ENCODE data around the gene PPIP5K2. TPM values are rescaled to one million over a fixed set of nuclear protein-coding genes. Genes with fewer than 3 reads are reported as not detected.
"Not testable (repeated sequence)": the region's sequence is repeated elsewhere in the genome, so short reads cannot be mapped to it uniquely, and the experiment has no call there.

The PPIP5K2 gene
- total RNA-seq, 1 donor from 2014 or later: 76.1 TPM

GRCh38 chr5:103216697-103217096 lies 96.6 kb downstream of the PPIP5K2 start:
- Mint-ChIP-seq H3K9me3 (peaks cover 4% of the 10 kb centered on the region), H3K36me3 (ENCODE audit: low read depth) (no peaks in the 10 kb centered on the region), H3K27ac (no peak overlapping the region), H3K27me3 (no peaks in the 10 kb centered on the region), H3K4me1 (peaks cover 7% of the 10 kb centered on the region), H3K4me3 (no peak overlapping the region)
- ChIA-PET POLR2A (no interaction called here), CTCF (interaction anchor here (2.6 kb wide), 1 partner anchor 9 kb away, joined by 13 read pairs; no protein-coding TSS in a partner anchor)
- TF ChIP-seq, protein P1, sequence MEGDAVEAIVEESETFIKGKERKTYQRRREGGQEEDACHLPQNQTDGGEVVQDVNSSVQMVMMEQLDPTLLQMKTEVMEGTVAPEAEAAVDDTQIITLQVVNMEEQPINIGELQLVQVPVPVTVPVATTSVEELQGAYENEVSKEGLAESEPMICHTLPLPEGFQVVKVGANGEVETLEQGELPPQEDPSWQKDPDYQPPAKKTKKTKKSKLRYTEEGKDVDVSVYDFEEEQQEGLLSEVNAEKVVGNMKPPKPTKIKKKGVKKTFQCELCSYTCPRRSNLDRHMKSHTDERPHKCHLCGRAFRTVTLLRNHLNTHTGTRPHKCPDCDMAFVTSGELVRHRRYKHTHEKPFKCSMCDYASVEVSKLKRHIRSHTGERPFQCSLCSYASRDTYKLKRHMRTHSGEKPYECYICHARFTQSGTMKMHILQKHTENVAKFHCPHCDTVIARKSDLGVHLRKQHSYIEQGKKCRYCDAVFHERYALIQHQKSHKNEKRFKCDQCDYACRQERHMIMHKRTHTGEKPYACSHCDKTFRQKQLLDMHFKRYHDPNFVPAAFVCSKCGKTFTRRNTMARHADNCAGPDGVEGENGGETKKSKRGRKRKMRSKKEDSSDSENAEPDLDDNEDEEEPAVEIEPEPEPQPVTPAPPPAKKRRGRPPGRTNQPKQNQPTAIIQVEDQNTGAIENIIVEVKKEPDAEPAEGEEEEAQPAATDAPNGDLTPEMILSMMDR (IDR thresholded peaks at IDR 0.05): no peak
- intact Hi-C loops (cut with micrococcal nuclease): no loop called here
- DNase-seq (no peak), ATAC-seq (ENCODE audit: low read depth) (no peak)

DNA sequence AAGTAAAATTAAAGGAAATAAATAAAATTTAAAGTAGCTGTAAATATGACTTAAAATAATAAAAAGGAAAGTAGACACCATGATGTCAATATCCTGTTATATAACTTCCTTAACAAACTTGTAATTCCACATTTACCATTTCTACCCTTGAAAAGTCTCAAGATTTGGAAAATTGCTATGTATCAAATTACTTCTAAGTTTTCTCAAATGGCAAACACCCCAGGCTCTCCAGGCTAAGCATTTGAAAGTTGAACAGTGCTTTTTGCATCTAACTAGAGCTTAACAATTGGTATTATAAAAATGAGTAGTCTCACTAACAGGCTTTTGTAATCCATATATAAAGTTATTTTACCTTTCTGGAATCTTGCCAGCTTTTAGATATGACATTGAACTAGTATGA lies 97.0 kb downstream of the PPIP5K2 start:
- Mint-ChIP-seq H3K4me1 (peaks cover 4% of the 10 kb centered on the region), H3K27ac (no peak overlapping the region), H3K4me3 (no peak overlapping the region), H3K36me3 (ENCODE audit: low read depth) (no peaks in the 10 kb centered on the region), H3K27me3 (no peaks in the 10 kb centered on the region), H3K9me3 (peaks cover 4% of the 10 kb centered on the region)
- DNase-seq (no peak), ATAC-seq (ENCODE audit: low read depth) (no peak)
- TF ChIP-seq, protein P1 (IDR thresholded peaks at IDR 0.05): no peak
- ChIA-PET CTCF (interaction anchor here (2.6 kb wide), 1 partner anchor 8 kb away, joined by 13 read pairs; no protein-coding TSS in a partner anchor), POLR2A (no interaction called here)
- intact Hi-C loops (cut with micrococcal nuclease): no loop called here

DNA sequence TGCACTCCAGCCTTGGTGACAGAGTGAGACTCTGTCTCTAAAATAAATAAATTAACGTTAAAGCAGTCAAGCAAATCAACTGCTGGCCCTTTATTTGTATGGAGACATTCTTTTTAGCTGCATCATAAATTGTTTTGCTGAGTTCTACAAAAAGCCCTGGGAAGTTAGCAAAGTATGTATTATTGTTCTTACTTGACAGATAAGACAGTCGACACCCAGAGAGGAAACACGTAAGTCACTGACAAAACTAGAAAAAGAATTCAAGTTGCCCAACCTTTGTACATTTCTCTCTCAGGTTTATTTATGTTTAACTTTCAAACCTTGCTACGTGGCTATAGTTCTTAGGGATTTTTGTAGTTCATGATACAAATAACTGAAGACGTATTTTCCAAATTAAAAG lies 98.1 kb downstream of the PPIP5K2 start:
- intact Hi-C loops (cut with micrococcal nuclease): no loop called here
- POLR2A ChIA-PET: no interaction called here
- CTCF ChIA-PET: no interaction called here

GRCh38 chr5:103219074-103219473 lies 99.0 kb downstream of the PPIP5K2 start:
- POLR2A ChIA-PET; H3K27ac Mint-ChIP-seq; H3K9me3 Mint-ChIP-seq; H3K4me1 Mint-ChIP-seq; DNase-seq; H3K4me3 Mint-ChIP-seq; intact Hi-C loops (cut with micrococcal nuclease); H3K36me3 Mint-ChIP-seq (ENCODE audit: low read depth); CTCF ChIA-PET; ATAC-seq (ENCODE audit: low read depth); H3K27me3 Mint-ChIP-seq: not testable (repeated sequence)

More for the DNA sequence above, 98.1 kb downstream of the PPIP5K2 start:
- H3K9me3 Mint-ChIP-seq: peaks cover 4% of the 10 kb centered on the region
- no peak for ATAC-seq (ENCODE audit: low read depth)
- no peak for DNase-seq
- no peak overlapping the region for H3K4me3 Mint-ChIP-seq
- no peaks in the 10 kb centered on the region for H3K4me1 Mint-ChIP-seq
- H3K27ac Mint-ChIP-seq: no peak overlapping the region
- no peaks in the 10 kb centered on the region for H3K27me3 Mint-ChIP-seq
- no peaks in the 10 kb centered on the region for H3K36me3 Mint-ChIP-seq (ENCODE audit: low read depth)
- TF ChIP-seq, protein P1 (IDR thresholded peaks at IDR 0.05): no peak

- intact Hi-C loops (cut with micrococcal nuclease): no loop called here
- POLR2A ChIA-PET: no interaction called here
- no peak for ATAC-seq (ENCODE audit: low read depth)
These were observed 103.2 kb downstream of the PPIP5K2 start for GRCh38 chr5:103223031-103223955.

More at GRCh38 chr5:103223031-103223955, 103.2 kb downstream of the PPIP5K2 start:
- no peak for DNase-seq
- CTCF ChIA-PET: interaction anchor here (1.7 to 1.8 kb wide), 2 partner anchors 10 to 442 kb away, joined by 6 read pairs; no protein-coding TSS in a partner anchor
- H3K9me3 Mint-ChIP-seq: peaks cover 4% of the 10 kb centered on the region
- no peaks in the 10 kb centered on the region for H3K36me3 Mint-ChIP-seq (ENCODE audit: low read depth)
- peaks cover 9% of the 10 kb centered on the region for H3K27me3 Mint-ChIP-seq
- H3K4me3 Mint-ChIP-seq: no peak overlapping the region
- TF ChIP-seq, protein P1 (IDR thresholded peaks at IDR 0.05): no peak
- no peak overlapping the region for H3K27ac Mint-ChIP-seq
- peaks cover 2% of the 10 kb centered on the region for H3K4me1 Mint-ChIP-seq
